ENCODE data around the gene GXYLT2.
"Not testable (repeated sequence)": the region's sequence is repeated elsewhere in the genome, so short reads cannot be mapped to it uniquely, and the experiment has no call there.

The GXYLT2 gene

DNA sequence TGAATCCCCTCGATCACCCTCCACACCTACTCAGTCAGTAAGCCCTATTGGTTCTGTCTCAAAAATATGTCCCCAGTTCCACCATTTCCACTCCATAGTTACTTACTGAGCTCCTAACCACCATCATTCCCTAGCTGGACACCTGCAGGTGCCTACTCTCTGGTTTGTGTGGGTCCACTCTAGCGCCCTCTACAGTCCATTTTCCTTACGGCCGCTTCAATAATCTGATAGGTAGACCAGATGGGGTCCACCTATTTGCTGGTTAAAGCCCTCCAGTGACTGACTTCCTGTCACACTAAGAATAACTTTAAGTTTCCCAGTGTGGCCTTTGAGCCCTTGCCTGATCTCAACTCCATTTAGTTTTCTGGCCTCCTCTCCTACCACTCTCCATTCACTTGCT, 5.0 kb downstream of the GXYLT2 start:
- DNase-seq (ENCODE audit: low read depth), result no peak

GRCh38 chr3:72894976-72895552, 7.2 kb downstream of the GXYLT2 start:
- DNase-seq (ENCODE audit: low read depth), result no peak

GRCh38 chr3:72896996-72897757, 9.3 kb downstream of the GXYLT2 start:
- DNase-seq (ENCODE audit: low read depth), result no peak

- DNase-seq (ENCODE audit: low read depth), result no peak
Observed at GRCh38 chr3:72897758-72898007, 9.8 kb downstream of the GXYLT2 start.

DNA sequence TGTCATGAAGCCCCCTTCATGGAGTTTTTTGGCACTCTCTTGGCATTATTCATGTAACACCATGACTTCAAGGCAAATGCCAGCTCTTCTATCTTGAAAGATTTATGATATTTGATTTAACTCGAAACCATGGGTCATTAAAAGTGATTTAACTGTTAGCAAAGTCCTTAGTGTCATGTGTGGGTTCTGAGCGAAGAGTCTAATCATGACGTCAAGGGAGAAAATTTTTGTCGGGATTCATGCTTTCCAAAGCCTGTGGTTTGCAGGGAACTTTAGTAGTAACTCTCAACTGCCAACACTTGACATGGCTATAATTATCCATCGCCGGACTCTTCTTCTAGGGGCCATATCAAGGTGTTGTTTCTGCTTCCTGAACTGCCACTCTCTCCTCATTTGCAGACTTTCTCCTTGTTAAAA, 11.5 kb downstream of the GXYLT2 start:
- no peak for DNase-seq (ENCODE audit: low read depth)

DNA sequence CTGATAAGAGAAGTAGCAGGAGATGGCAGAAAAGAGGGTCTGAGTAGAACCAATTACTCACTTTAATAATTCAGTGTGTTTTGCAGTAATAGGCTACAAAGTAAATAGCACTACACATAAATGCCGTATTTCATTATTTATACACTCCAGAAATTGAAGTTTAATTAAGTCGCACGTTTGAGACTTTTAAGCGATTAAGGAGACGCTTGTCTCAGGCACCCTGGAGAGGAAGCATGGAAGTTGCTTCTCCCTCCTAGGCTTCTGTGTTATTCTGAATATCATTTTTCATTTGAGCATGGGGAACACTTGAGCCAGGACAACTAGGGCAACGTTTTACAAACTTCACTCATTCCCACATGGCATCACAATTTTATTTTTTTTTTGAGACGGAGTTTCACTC, 12.2 kb downstream of the GXYLT2 start:
- no peak for DNase-seq (ENCODE audit: low read depth)

DNA sequence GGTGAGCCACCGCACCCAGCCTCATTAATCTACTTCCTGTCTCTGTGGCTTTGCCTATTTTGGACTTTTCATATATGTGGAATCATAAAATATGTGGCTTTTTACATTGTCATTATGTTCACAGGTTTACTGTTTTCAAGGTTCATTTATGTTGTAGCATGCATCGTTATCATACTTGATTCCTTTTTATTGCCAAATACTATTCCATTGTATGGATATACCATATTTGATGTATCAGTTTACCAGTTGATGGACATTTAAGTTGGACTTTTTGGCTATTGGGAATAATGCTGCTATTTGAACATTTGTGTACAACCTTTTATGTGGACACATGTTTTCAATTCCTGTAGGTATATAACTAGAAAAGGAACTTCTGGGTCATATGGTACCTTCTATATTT, 14.0 kb downstream of the GXYLT2 start:
- DNase-seq (ENCODE audit: low read depth), result no peak

DNA sequence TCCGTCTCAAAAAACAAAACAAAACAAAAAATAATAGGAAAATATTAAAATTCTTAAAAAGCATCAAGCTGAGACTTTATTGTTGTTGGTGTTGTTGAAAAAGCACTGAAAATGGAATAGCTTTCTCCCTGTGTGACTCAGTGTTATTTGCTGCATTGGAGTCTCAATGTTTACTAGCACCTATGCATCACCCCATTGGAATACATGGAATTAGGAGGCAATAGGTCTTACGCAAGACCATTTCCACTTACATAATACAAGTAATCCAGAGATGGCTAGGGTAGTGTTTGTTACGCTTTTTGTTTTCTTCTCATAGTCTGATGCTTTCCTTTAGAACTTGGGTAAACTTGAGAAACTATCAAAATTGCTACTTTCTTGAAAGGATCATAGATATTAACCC, 15.2 kb downstream of the GXYLT2 start:
- no peak for DNase-seq (ENCODE audit: low read depth)

GRCh38 chr3:72904163-72904562, 16.3 kb downstream of the GXYLT2 start:
- DNase-seq (ENCODE audit: low read depth), result no peak

DNA sequence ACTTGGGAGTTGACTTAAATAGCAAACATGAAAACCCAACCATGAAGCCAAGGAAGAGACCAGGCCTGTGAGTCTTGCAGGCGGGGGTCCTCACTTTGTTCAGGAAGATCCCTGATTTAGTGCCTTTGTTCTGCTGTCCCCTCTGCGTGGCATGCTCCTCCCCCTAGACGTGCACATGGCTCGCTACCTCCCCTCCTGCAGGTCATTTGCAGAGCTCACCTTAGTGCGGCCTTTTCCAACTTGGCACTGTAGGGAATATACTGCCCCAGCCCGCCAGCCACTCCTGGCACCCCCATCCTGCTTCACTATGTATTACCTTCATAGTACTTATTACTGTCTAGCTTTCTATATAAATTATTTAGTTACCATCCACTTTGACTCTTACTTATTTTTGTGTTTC, 18.3 kb downstream of the GXYLT2 start:
- DNase-seq (ENCODE audit: low read depth), result no peak

DNA sequence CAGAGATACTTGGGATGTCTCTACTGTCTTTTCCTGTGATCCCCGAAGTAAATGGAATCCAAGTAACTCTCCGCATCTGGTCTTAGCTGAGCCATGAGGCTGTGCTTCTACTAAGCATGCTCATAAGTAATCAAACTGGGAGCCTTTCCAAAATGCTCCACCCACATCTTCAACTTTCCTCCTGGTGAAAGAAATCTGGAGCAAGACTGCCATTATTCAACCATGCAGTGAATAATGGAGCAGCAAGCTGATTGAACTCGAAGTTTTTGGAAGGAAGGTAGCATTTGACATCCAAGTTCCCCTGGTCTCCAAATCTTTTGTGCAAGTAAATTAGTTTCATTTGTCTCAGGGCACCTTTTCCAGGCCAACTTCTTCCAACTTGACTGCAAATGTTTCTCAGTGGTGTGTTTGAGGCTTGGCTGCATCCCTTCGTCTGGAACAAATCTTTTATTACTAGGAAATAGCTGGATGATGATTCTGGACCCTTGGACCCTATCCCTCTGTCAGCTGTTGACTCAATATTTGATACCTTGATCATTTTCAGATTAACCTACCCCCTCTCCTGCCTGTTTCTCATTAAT, 19.4 kb downstream of the GXYLT2 start:
- DNase-seq (ENCODE audit: low read depth), result peak; percentile 76

DNA sequence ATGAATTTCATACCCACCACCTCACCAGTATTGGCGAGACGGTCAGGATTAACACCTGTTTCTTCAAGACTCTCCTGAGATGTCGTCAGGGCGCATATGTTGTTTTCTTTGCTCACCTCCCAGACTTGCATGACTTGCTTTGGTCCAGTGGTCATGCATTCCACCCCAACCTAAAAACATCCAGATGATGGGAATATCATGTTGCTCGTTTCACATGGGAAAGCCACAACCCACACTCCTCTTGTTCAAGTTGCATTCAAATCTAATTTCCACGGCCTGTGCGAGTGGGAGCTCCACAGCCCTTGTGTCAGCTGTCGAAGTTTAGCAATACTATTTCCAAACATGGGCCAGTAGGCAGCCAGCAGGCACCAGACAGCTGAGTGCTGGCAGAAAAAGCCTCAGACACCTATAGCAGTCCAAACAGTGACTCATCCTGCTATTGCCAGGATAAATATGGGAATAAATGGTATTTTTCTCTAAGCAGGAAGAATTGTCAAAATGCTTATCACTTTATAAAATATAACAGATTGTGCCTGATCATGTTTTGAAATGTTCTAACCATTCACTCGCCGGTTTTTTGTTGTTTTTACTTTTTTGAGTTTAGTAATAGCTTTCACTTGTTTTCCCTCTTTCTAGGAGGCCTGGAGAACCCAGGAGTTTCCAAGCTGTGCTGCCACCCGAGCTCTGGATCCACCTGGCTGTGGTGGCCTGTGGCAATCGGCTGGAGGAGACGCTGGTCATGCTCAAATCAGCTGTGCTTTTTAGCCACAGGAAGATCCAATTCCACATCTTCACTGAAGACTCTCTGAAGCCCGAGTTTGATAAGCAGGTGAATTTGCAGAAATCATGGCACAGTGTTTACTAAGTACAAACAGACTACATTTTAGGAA, 20.1 kb downstream of the GXYLT2 start:
- DNase-seq (ENCODE audit: low read depth), result peak; percentile 73

DNA sequence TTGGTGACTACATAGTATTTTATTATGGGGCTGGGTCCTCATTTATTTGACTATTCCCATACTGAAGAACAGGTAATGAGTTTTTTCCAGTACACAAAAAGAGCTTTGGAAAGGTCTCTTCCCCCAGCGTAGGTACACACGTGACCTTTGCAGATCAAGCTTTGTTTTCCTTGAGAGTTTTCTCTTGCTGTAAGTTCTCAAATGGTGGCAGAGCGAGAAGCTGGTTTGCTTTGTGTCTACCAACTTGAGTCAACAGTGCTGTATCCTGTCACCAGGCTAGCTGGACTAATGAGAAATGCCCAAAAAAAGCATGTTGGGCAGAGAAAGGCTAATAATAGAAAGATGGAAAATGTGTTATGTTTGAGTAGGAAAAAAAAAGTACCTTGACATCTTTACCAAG, 21.7 kb downstream of the GXYLT2 start:
- no peak for DNase-seq (ENCODE audit: low read depth)

GRCh38 chr3:72912532-72912931, 24.7 kb downstream of the GXYLT2 start:
- no peak for DNase-seq (ENCODE audit: low read depth)

- no peak for DNase-seq (ENCODE audit: low read depth)
Observed at GRCh38 chr3:72914383-72914782, 26.5 kb downstream of the GXYLT2 start.

- DNase-seq (ENCODE audit: low read depth), result no peak
Observed at GRCh38 chr3:72916250-72916649, 28.4 kb downstream of the GXYLT2 start.

DNA sequence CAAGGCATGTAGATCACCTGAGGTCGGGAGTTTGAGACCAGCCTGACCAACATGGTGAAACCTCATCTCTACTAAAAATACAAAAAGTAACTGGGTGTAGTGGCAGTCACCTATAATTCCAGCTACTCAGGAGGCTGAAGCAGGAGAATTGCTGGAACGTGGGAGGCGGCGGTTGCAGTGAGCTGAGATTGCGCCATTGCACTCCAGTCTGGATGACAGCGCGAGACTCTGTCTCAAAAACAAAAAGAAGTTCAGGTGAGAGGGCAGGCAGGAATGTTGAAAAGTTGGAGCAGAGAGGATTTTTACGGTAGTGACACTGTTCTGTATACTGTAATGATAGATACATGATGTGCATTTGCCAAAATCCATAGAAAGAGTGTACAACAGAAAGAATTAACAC, 31.7 kb downstream of the GXYLT2 start:
- DNase-seq (ENCODE audit: low read depth), result no peak

GRCh38 chr3:72924055-72924454, 36.2 kb downstream of the GXYLT2 start:
- no peak for DNase-seq (ENCODE audit: low read depth)

DNA sequence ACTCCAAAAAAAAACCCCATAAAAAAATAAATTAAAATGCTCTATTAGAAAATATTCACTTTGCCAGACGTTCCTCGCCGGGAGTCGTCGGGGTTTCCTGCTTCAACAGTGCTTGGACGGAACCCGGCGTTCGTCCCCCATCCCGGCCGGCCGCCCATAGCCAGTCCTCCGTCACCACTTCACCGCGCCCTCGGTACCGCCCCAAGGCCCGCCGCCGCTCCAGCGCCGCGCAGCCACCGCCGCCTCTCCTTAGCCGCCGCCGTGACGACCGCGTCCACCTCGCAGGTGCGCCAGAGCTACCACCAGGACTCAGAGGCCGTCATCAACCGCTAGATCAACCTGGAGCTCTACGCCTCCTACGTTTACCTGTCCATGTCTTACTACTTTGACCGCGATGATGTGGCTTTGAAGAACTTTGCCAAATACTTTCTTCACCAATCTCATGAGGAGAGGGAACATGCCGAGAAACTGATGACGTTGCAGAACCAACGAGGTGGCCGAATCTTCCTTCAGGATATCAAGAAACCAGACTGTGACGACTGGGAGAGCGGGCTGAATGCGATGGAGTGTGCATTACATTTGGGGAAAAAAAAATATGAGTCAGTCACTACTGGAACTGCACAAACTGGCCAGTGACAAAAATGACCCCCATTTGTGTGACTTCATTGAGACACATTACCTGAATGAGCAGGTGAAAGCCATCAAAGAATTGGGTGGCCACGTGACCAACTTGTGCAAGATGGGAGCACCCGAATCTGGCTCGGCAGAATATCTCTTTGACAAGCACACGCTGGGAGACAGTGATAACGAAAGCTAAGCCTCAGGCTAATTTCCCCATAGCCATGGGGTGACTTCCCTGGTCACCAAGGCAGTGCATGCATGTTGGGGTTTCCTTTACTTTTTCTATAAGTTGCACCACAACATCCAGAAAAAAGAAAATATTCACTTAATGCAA, 41.2 kb downstream of the GXYLT2 start:
- not testable (repeated sequence) for DNase-seq (ENCODE audit: low read depth)

GRCh38 chr3:72930754-72931153, 42.9 kb downstream of the GXYLT2 start:
- DNase-seq (ENCODE audit: low read depth), result no peak

DNA sequence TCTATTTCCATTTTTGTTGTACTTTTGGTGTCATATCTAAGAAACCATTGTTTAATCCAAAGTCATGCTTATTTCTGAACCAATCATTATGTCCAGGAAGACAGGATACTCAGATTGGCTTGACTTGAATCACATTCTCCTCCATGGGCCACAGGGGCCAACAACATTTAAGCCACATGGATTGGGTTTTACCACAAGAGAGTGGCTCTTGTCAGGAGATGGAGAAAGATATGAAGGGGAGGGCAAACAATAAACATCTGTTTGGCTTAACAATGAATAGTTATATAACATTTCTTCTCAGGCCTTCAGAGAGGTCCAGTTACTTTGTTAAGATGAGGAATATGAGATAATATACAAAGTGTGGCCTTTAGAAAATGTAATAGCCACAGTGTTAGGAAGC, 44.6 kb downstream of the GXYLT2 start:
- DNase-seq (ENCODE audit: low read depth), result no peak
